HepG2 (cell line): ENCODE results near the gene CEP97.
A peak's percentile ranks its signal among the peaks of the same experiment; 100 is the strongest.

ENCODE experiments used
- CTCF ChIP-seq: sonication (generic); formaldehyde crosslinking; IDR thresholded peaks from 2 replicates; pipeline ENCODE4 v1.5.0; 2020; ENCODE audit warnings: mild to moderate bottlenecking, missing genetic modification reagents, moderate library complexity
- EP300 ChIP-seq, 3 experiments: sonication (generic) in 1 of 3; formaldehyde crosslinking in 1 of 3; IDR thresholded peaks; 2 replicates each; pipeline versions ENCODE4 v1.5.1 to v1.6.1; 2011 to 2020; ENCODE audit warnings: low read depth in 2 of 3, low read length in 2 of 3, borderline replicate concordance in 1 of 3, improper control_type of control experiment in 1 of 3, mild to moderate bottlenecking in 1 of 3, missing genetic modification reagents in 1 of 3, moderate library complexity in 1 of 3
- HNRNPH1 ChIP-seq: fragments of 200-400 bp; formaldehyde crosslinking; optimal IDR thresholded peaks from 2 replicates; pipeline ENCODE3; 2017; ENCODE audit warnings: mild to moderate bottlenecking, low read depth, low read length
- MYC ChIP-seq: sonication (generic); formaldehyde crosslinking; IDR thresholded peaks from 2 replicates; pipeline ENCODE4 v1.9.0; 2021; ENCODE audit warnings: missing genetic modification reagents, borderline replicate concordance
- NR2F2 ChIP-seq: IDR thresholded peaks from 2 replicates; pipeline ENCODE4 v1.6.1; 2012; ENCODE audit warnings: low read depth, inconsistent platforms, borderline replicate concordance
- RAD21 ChIP-seq: fragments of 450-650 bp; formaldehyde crosslinking; IDR thresholded peaks from 2 replicates; pipeline ENCODE4 v1.5.0; 2020; ENCODE audit warnings: mild to moderate bottlenecking
- SIN3B ChIP-seq: fragments of 150-350 bp; IDR thresholded peaks from 2 replicates; pipeline ENCODE4 v1.6.1; 2014; ENCODE audit warnings: low read length
- SRSF9 ChIP-seq: fragments of 200-400 bp; formaldehyde crosslinking; IDR thresholded peaks from 2 replicates; pipeline ENCODE4 v1.6.1; 2018; ENCODE audit warnings: borderline replicate concordance, mild to moderate bottlenecking, low read depth, low read length; ENCODE audit not compliant: insufficient read depth, poor library complexity, severe bottlenecking
- TBP ChIP-seq: sonication (generic); formaldehyde crosslinking; IDR thresholded peaks from 2 replicates; pipeline ENCODE4 v1.5.0; 2020; ENCODE audit warnings: missing genetic modification reagents
- TCF7 ChIP-seq: sonication (generic); IDR thresholded peaks from 2 replicates; pipeline ENCODE4 v1.6.1; 2016; ENCODE audit warnings: antibody characterized with exemption, low read depth
- TERF1 ChIP-seq: sonication (generic); formaldehyde crosslinking; IDR thresholded peaks from 2 replicates; pipeline ENCODE4 v1.8.0; 2022; ENCODE audit warnings: mild to moderate bottlenecking, missing genetic modification reagents, moderate library complexity

GRCh38 chr3:101676216-101676764, 48.1 kb upstream of the CEP97 start:
- TF ChIP-seq NR2F2, result no peak
- TF ChIP-seq TCF7, result no peak
- no peak for TF ChIP-seq HNRNPH1
- TF ChIP-seq RAD21, result no peak
- TF ChIP-seq SIN3B, result peak; percentile 66; the same call in 1 of the 2 replicates
- TF ChIP-seq CTCF (CRISPR knock-in tag), result no peak
- no peak for TF ChIP-seq TERF1 (CRISPR knock-in tag)
- no peak for TF ChIP-seq SRSF9
- TF ChIP-seq MYC (CRISPR knock-in tag), result peak; percentile 62
- no peak for TF ChIP-seq TBP (CRISPR knock-in tag)
- no peak for TF ChIP-seq EP300 (IDR thresholded peaks at IDR 0.05; ENCODE audit: low read depth in 2 of 2, low read length in 2 of 2)
- TF ChIP-seq EP300 (CRISPR knock-in tag; IDR thresholded peaks at IDR 0.05; ENCODE audit: borderline replicate concordance), result no peak
